Measurements from ENCODE around the gene RAB18. TPM values are rescaled to one million over a fixed set of nuclear protein-coding genes. Genes with fewer than 3 reads are reported as not detected.

RAB18 gene
- total RNA-seq, 4 donors from 2014 or later, result 39.9 to 102 (median 66.4) TPM

DNA sequence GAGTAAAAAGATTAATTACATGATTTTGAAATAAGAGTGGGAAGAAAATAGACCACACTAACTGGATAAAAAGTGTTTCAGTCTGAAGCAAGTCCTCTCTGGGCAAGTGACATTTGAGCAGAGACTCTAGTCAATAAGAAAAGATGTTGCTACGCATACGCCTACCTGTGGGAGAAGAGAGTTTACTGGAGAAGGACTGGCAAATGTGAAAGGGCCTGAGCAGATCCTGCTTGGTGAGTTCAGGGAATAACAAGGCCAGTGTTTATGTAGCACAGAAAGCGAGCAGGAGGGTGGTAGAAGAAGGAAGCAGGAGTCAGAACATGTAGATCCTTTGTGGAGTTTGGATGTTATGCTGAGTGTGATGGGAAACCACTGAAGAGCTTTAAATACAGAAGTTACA lies 43.4 kb downstream of the RAB18 start:
- no peak for DNase-seq (ENCODE audit: low spot score in 2 of 2)
- intact Hi-C loops (cut with DNase I; ENCODE audit: low total_unique reads), result no loop called here
- no peak for TF ChIP-seq POLR2A (IDR thresholded peaks at IDR 0.05)
- H3K4me3 ChIP-seq (ENCODE audit: low read depth, poor library complexity, severe bottlenecking), result no peak overlapping the region
- 78 to 89% methylated on average over 3 of the region's 3 CpGs for WGBS, 2 donors

DNA sequence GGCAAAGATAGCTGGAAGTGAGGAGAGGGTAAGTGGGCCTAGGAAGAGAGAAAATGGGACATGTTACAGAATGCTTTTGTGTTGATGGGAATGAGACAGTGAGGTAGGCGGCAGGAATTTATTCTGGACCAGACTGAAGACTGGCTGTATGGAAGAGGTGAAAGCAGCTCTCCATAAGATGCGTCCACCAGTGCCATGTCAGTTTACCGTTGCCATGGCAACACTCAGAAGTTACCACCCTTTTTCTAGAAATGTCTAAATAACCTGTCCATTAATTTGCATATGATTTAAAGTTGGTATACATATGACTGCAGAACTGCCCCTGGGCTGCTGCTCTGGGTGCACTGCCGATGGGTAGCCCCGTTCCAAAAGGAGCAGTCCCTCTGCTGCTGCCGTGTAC lies 46.7 kb downstream of the RAB18 start:
- DNase-seq (ENCODE audit: low spot score in 2 of 2), result no peak
- intact Hi-C loops (cut with DNase I; ENCODE audit: low total_unique reads), result loop anchor here (10.0 kb wide), 1 partner anchor 104 kb away; no protein-coding TSS in a partner anchor
- no peak overlapping the region for H3K4me3 ChIP-seq (ENCODE audit: low read depth, poor library complexity, severe bottlenecking)
- TF ChIP-seq, protein P1, sequence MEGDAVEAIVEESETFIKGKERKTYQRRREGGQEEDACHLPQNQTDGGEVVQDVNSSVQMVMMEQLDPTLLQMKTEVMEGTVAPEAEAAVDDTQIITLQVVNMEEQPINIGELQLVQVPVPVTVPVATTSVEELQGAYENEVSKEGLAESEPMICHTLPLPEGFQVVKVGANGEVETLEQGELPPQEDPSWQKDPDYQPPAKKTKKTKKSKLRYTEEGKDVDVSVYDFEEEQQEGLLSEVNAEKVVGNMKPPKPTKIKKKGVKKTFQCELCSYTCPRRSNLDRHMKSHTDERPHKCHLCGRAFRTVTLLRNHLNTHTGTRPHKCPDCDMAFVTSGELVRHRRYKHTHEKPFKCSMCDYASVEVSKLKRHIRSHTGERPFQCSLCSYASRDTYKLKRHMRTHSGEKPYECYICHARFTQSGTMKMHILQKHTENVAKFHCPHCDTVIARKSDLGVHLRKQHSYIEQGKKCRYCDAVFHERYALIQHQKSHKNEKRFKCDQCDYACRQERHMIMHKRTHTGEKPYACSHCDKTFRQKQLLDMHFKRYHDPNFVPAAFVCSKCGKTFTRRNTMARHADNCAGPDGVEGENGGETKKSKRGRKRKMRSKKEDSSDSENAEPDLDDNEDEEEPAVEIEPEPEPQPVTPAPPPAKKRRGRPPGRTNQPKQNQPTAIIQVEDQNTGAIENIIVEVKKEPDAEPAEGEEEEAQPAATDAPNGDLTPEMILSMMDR (IDR thresholded peaks at IDR 0.05), result no peak
- TF ChIP-seq POLR2A (IDR thresholded peaks at IDR 0.05), result no peak
- WGBS, 2 donors, result 79 to 88% methylated on average over 6 of the region's 6 CpGs

DNA sequence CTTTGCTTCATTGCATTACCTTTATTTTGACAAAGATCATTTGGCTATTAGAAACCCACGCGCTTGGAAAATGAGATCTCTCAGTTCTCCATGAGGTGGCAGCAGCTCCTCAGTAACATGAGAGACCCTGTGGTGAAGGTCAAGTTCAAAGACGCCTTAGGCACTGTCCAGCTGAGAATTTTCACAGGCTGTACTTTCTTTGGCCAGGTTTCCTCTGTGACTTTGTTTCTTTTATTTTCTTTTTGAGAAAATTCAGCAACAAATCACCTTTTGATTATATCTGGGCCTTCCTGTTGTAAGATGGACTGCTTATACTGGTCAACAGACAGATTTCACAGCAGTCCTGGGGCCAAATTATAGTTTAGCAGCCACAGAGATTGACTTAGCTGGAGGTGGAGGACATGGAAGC lies 54.5 kb downstream of the RAB18 start:
- intact Hi-C loops (cut with DNase I; ENCODE audit: low total_unique reads), result loop anchor here (10.0 kb wide), 1 partner anchor 96 kb away; no protein-coding TSS in a partner anchor
- no peak overlapping the region for H3K4me3 ChIP-seq (ENCODE audit: low read depth, poor library complexity, severe bottlenecking)
- TF ChIP-seq POLR2A (IDR thresholded peaks at IDR 0.05), result no peak
- TF ChIP-seq, protein P1 (IDR thresholded peaks at IDR 0.05), result peak in 1 of 3 donors; percentile 25
- DNase-seq (ENCODE audit: low spot score in 2 of 2), result peak in 1 of 2 donors; percentile 24
- 6 to 7% methylated on average over 3 of the region's 3 CpGs for WGBS, 2 donors

DNA sequence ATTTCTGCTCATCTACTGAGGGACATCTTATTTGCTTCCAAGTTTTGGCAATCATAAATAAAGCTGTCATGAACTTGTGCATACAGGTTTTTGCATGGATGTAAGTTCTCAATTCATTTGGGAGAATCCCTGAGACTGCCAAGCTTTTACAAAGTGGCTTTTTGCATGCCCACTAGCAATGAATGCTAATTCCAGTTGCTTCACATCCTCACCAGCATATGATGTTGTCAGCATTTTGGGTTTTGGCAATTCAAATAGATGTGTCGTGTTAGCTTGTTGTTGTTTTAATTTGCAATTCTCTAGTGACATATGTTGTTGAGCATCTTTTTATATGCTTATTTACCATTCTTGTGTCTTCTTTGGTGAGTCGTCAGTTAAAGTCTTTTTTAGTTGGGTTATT lies 57.2 kb downstream of the RAB18 start:
- no peak overlapping the region for H3K4me3 ChIP-seq (ENCODE audit: low read depth, poor library complexity, severe bottlenecking)
- intact Hi-C loops (cut with DNase I; ENCODE audit: low total_unique reads), result no loop called here
- TF ChIP-seq POLR2A (IDR thresholded peaks at IDR 0.05), result no peak
- TF ChIP-seq, protein P1 (IDR thresholded peaks at IDR 0.05), result no peak
- DNase-seq (ENCODE audit: low spot score in 2 of 2), result no peak
- 59 to 60% methylated on average over 2 of the region's 2 CpGs for WGBS, 2 donors

DNA sequence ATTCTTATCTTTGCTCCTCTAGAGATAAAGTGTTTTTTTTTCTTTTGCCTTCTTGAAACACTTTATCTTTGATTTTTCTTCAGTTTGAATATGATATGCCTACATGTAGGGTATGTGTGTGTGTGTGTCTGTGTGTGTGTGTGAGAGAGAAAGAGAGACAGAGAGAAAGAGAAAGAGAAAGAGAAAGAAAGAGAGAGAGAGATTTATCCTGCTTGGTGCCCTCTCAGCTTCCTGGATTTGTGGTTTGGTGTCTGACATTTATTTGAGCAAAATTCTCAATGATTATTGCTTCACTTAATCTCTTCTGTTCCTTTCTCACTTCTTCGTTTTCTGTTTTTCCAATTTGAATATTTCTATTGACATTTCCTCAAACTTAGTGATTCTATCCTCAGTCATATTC lies 60.3 kb downstream of the RAB18 start:
- intact Hi-C loops (cut with DNase I; ENCODE audit: low total_unique reads), result no loop called here
- 78 to 84% methylated on average over 1 of the region's 1 CpG for WGBS, 2 donors
- no peak for TF ChIP-seq POLR2A (IDR thresholded peaks at IDR 0.05)
- TF ChIP-seq, protein P1 (IDR thresholded peaks at IDR 0.05), result no peak
- no peak for DNase-seq (ENCODE audit: low spot score in 2 of 2)
- H3K4me3 ChIP-seq (ENCODE audit: low read depth, poor library complexity, severe bottlenecking), result no peak overlapping the region

DNA sequence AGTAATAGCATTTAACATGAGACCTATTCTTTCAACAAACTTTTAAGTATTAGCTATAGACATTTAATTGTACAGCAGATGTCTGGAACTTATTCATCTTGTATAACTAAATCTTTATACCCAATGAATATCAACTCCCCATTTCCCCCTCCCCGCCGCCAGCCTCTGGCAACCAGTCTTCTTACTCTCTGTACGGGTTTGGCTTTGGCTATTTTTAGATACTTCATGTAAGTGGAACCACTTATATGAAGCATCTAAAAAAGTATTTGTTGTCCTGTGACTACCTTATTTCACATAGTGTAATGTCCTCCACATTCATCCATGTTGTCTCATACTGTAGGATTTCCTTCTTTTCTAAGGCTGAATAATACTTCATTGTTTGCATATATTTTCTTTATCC lies 60.8 kb downstream of the RAB18 start:
- 70 to 90% methylated on average over 3 of the region's 3 CpGs for WGBS, 2 donors
- TF ChIP-seq, protein P1 (IDR thresholded peaks at IDR 0.05), result no peak
- TF ChIP-seq POLR2A (IDR thresholded peaks at IDR 0.05), result no peak
- intact Hi-C loops (cut with DNase I; ENCODE audit: low total_unique reads), result no loop called here
- no peak overlapping the region for H3K4me3 ChIP-seq (ENCODE audit: low read depth, poor library complexity, severe bottlenecking)
- no peak for DNase-seq (ENCODE audit: low spot score in 2 of 2)

All from lower leg skin (tissue), 4 donors.